HG02763 (cell line): Measurements from ENCODE around the gene THY1.
"Not testable (repeated sequence)": the region's sequence is repeated elsewhere in the genome, so short reads cannot be mapped to it uniquely, and the experiment has no call there.

ENCODE experiments used
- ATAC-seq: cut with Tn5 transposase; IDR thresholded peaks from one replicate; pipeline ENCODE4 v1.9.1; 2021; ENCODE audit warnings: mild to moderate bottlenecking, moderate library complexity; ENCODE audit not compliant: unreplicated experiment

The THY1 gene

GRCh38 chr11:119419834-119420492 lies 3.0 kb downstream of the THY1 start:
- no peak for ATAC-seq

DNA sequence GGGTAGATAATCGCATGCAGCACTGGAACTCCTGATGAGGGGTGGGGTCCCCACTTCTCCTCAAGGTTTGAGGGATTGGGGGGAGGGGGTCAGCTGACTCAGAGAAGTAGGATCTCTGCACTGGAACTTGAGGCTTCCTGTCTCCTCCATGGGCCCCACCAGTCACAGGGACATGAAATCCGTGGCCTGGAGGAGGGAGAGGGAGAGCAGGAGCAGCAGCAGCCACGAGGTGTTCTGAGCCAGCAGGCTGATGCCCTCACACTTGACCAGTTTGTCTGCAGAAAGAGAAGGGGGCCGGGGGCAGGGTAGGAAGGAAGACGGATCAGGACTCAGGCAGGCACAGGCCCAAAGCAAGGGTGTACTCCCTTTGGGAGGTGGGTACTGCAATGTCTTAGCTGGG lies 3.7 kb downstream of the THY1 start:
- ATAC-seq, result no peak

DNA sequence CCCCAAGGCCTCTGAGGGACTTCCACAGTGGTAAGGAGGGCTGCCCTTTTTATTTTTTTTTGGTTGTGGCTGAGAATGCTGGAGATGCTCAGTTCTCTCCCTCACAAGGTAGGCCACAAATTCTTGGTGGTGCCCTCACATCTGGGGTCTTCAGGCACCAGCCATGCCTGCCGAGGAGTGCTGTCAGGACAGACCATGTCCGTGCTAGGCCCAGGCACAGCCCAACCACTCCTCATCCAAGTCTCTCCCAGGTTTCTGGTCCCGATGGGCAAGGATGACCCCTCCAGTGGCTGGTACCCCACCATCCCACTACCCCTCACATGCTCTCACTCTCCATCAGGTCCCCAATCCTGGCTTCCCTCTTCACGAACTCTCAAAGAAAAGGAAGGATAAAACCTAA lies 4.2 kb downstream of the THY1 start:
- no peak for ATAC-seq

DNA sequence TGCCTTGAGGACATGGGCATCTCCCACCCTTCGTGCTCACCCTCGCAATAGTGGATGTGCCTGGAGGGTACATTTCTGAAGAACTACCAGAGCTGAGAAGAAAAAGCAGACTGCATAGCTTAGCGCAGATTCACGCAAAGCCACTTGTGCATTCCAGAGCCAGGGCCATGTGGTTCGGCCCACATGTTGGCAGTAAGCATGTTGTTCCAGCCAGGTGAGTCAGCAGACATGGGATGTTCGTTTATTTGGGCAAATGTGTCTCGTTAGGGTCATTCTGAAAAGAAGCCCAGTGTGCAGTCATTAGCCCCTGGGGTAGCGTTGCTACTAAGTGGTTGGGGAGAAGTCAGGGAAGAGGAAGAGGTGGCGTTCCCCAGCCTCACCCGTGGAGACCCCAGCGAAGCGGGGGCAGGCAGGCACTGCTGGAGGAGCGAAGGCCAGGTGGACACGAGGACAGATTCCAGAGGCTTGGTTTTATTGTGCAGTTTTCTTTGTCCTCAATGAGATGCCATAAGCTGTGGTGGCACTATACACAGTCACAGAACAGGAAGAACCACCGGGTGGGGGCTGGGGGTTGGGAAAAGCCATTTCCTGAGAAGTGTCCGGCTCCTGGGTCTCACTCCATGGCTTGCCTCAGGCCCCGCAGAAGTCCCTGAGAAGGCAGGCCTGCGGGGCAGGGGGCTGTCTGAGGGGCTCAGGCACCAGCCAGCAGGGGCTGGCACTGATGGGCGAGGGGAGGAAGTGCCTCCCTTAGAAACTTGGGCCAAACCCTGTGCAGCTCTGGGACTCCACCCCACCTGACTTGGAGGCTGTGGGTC lies 5.0 kb downstream of the THY1 start:
- ATAC-seq, result no peak

- no peak for ATAC-seq
These were observed 6.1 kb downstream of the THY1 start for GRCh38 chr11:119416606-119417580.

DNA sequence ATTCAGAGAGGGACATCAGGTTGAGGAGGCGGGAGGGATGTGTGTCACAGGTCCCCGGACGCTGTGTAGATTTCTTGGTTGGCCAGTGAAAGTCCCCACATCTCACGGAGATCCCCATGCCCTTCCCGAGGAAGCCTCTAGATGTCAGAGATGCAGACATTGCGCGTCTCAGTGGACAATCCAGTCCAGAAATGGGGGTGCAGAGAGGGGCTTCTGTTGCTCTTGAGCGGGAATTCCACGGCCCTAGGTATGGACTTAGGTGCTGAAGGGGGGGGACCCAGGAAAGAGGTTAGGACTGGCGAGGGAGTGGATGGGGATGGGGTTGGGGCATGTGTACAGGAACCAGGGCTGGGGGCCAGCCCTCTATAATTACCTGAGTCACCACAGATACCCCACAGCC lies 7.0 kb downstream of the THY1 start:
- no peak for ATAC-seq

- ATAC-seq, result no peak
These were observed 7.5 kb downstream of the THY1 start for GRCh38 chr11:119415517-119415916.

GRCh38 chr11:119414734-119415133 lies 8.2 kb downstream of the THY1 start:
- no peak for ATAC-seq

DNA sequence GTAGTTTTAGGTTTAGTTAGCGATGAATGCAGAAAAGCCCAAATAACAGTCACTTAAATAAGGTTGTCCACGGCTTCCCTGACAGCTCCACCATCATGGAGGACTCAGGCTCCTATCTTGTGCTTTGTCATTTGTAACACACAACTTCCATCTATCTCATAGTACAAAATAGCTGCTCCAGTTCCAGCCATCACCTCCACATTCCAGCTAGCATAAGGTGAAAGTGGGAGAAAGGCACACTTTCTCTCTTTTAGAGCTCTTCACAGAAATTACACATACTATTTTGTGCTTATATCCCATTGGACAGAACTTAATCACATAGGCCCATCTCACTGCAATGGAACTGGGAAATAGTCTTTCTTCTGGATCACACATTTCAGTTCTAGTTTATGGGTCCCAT lies 8.7 kb downstream of the THY1 start:
- no peak for ATAC-seq

DNA sequence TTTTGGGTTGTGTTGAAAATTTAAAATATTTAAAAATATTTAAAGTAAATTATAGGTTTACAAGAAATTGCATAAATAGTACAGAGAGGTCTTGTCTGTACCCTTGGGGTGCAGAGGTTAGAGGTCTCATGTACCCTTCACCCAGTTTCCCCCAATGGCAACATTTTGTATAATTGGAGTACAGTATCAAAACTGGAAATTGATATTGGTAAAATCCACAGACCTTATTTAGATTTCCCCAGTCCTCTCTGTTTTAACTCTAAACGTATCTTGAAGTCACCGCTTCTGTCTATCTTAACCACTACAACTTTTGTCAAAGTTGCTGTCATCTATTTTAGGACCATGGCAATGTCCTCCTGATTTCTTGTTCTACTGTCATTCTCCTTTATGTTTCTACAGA lies 10.9 kb downstream of the THY1 start:
- no peak for ATAC-seq

DNA sequence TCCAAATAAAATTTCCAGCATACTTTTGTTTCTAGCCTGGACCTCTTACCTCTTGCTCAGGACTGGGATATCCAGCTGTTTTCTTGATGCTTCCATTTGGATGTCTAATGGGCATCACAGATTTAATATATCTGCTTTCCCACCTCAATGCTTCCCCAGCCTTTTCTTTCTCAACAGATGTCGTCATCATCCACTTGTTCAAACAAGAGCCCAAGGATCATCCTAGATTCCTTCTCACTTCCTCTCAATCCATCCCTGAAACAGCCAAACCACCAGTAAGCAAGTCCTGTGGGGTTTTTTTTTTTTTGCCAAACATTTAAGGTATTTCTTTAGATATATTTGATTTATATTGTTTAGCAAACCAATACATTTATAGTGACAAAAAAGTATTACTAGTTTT lies 12.5 kb downstream of the THY1 start:
- ATAC-seq, result no peak

- no peak for ATAC-seq
These were observed 13.2 kb downstream of the THY1 start for GRCh38 chr11:119409731-119410130.

DNA sequence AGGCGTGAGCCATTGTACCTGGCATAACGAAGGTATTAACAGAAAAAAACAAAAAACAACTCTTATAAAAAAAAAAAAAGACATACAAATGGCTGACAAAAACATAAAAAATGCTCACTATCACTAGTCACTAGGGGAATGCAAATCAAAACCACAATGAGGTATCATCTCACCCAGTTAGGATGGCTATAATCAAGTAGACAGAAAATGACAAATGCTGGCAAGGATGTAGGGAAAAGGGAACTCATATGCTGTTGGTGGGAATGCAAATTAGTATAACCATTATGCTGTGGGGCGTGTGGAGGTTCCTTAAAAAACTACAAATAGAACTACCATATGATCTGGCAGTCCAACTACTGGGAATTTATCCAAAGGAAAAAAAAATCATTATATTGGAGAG lies 17.0 kb downstream of the THY1 start:
- no peak for ATAC-seq

DNA sequence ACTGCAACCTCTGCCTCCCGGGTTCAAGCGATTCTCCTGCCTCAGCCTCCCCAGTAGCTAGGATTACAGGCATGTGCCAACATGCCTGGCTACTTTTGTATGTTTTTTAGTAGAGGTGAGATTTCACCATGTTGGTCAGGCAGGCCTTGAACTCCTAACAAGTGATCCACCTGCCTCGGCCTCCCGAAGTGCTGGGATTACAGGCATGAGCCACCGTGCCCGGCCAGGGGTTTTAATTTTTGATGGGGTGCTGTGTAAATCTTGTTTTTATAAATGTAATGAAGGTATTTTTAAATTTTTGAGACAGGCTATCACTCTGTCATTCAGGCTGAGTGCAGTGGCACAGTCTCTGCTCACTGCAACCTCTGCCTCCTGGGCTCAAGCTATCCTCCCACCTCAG lies 17.5 kb downstream of the THY1 start:
- ATAC-seq, result not testable (repeated sequence)

DNA sequence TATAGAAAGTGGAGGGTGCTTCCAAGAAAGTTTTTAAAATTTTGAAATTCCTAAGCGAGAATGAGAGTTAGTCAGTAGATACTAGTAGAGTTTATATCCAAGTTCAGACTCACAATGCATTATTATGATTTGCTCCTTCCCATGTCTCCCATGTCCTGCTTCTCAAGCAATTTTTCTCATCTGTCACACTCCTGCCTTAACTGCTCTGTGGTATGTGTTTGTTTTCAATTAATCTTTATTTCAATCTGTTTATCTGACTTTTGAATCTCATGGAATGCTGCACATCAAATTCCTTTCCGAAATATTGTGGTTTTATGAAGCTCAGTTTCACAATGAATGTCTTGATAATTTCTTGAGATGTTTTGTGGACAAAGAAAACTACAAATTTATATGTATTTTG lies 18.1 kb downstream of the THY1 start:
- ATAC-seq, result no peak

DNA sequence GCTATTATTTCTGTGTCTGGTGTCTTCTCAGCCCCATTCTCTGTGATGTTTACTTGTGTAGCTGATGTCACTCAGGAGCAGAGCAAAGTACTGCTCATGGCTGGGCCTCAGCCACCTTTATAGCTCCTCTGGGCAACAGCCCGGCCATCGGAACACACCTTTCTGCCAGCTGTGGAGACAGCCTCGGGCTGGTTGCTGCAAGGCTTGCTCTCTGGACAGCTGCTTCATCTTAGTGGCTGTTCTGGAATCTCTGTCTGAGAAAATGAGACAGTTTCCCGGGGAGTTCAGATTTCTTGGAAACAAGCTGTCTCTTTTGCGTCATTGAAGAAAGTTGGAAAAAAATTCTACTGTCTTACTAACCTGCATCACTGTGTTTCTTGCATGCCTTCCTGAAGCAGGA lies 20.0 kb downstream of the THY1 start:
- ATAC-seq, result no peak

- no peak for ATAC-seq
These were observed 20.5 kb downstream of the THY1 start for GRCh38 chr11:119402470-119402869.

GRCh38 chr11:119400860-119401259 lies 22.1 kb downstream of the THY1 start:
- ATAC-seq, result no peak

DNA sequence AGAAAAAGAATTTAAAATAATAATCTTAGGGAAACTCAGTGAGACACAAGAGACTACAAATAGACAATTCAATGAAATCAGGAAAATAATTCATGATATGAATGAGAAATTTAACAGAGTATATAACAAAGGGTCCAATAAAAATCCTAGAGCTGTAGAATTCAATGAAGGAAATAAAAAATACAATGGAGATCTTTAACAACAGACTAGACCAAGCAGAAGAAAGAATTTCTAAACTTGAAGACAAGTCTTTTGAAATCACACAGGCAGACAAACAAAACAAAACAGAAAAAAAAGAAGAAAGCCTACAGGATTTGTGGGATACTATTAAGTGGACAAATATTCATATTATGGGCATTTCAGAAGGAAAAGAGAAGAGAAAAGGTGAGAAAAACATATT lies 25.2 kb downstream of the THY1 start:
- ATAC-seq, result no peak

DNA sequence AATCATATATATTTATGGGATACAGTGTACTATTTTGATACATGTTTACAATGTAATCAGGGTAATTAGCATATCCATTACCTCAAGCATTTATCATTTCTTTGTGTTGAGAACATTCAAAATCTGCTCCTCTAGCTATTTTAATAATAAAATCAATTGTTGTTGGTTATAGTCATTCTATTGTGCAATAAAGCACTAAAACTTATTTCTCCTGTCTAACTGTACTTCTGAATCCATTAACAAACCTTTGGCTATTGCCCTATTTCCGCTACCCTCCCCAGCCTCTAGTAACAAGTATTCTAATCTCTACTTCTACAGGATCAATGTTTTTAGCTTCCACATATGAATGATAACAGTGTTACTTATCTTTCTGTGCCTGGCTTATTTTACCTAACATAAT lies 26.1 kb downstream of the THY1 start:
- no peak for ATAC-seq

- ATAC-seq, result no peak
These were observed 31.7 kb downstream of the THY1 start for GRCh38 chr11:119391275-119391674.
